Metanephros (tissue), 1 donor: Measurements from ENCODE around the gene IFNA1. TPM values are rescaled to one million over a fixed set of nuclear protein-coding genes. Genes with fewer than 3 reads are reported as not detected.

ENCODE experiments used
- total RNA-seq: library from RNA; depleted of rRNA; stranded (reverse); fragments of >200 nt; gene quantifications from one replicate; pipeline ENCODE4 v1.2.3, GENCODE V29; 2014

Gene IFNA1
- total RNA-seq, result not detected

DNA sequence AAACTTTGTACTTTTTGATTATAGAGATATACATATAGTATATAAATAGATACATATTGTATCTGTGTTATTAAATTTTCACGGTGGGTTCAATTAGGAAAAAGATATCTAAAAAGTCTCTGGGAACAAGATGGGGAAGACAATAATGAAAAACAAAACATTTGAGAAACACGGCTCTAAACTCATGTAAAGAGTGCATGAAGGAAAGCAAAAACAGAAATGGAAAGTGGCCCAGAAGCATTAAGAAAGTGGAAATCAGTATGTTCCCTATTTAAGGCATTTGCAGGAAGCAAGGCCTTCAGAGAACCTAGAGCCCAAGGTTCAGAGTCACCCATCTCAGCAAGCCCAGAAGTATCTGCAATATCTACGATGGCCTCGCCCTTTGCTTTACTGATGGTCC lies at the start of gene IFNA1:
IFNA1 (plus strand) TSS at position 301 of the 400 bp plus-strand sequence; CDS start at position 370, 69 bp downstream.

DNA sequence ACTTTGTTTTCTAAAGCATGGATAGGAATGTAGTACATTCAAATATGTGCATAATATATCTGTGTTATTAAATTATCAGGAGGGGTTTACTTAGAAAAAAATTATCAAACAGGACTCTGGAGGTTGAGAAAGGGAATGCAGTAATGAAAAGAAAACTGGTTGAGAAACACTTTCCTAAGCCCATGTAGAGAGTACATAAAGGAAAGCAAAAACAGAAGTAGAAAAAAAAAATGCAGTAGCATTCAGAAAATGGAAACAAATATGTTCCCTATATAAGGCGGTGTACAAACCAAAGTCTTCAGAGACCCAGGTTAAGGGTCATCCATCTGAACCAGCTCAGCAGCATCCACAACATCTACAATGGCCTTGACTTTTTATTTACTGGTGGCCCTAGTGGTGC lies 31.4 kb upstream of the IFNA1 start, which contains the start of gene IFNA8:
IFNA8 (plus strand) TSS at position 301 of the 400 bp plus-strand sequence; CDS start at position 361, 60 bp downstream.

DNA sequence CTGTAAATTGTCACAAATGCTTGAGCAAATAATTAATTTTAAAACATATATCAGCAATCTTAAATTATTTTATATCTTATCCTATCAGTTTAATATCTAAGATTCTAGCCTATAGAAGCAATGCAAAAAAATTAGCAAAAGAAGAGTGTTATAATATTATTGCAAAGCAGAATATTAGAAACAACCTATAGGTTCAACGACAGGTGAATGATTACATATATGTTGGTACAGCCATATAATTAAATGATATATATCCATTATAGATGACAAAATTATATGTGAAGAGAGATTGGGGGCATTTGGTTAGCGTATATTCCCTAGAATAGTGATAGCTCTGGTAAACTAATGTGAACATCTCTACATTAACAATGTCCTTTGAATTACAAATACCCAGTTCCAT lies 42.0 kb downstream of the IFNA1 start, which contains the start of gene IFNE:
IFNE (minus strand) TSS at position 101 of the 400 bp plus-strand sequence. CDS start 619 bp downstream, outside the sequence.

Other genes starting within 250 kb of the IFNA1 start
- gene IFNA7, start 238.2 kb upstream of the IFNA1 start, total RNA-seq, result not detected
- gene IFNA10, start 233.3 kb upstream of the IFNA1 start, total RNA-seq, result not detected
- not detected for gene IFNA16, start 223.1 kb upstream of the IFNA1 start, total RNA-seq
- not detected for gene IFNA17, start 212.2 kb upstream of the IFNA1 start, total RNA-seq
- not detected for gene IFNA14, start 200.4 kb upstream of the IFNA1 start, total RNA-seq
- gene IFNA5, start 135.1 kb upstream of the IFNA1 start, total RNA-seq, result not detected
- 36.2 TPM for gene KLHL9, start 105.0 kb upstream of the IFNA1 start, total RNA-seq
- gene IFNA6, start 89.6 kb upstream of the IFNA1 start, total RNA-seq, result not detected
- gene IFNA13, start 72.4 kb upstream of the IFNA1 start, total RNA-seq, result not detected
- not detected for gene IFNA2, start 55.0 kb upstream of the IFNA1 start, total RNA-seq
- not detected for gene IFNA8, start 31.3 kb upstream of the IFNA1 start, total RNA-seq
- gene IFNE, start 41.9 kb downstream of the IFNA1 start, total RNA-seq, result not detected